H9 (cell line): ENCODE data around the gene RAB11FIP4. TPM values are rescaled to one million over a fixed set of nuclear protein-coding genes. Genes with fewer than 3 reads are reported as not detected.

Experiments used
- DNase-seq: peaks from one replicate; pipeline ENCODE4 v3.0.0-alpha.2; 2017
- H2AFZ ChIP-seq: one replicate; pipeline ENCODE4 v1.6.1; 2013; ENCODE audit warnings: mild to moderate bottlenecking, low read length, control low read depth, moderate library complexity
- H2AK5ac ChIP-seq: 2 replicates; pipeline ENCODE4 v1.6.1; 2013; ENCODE audit warnings: low read length, control low read depth, mixed read lengths; ENCODE audit not compliant: insufficient read length
- H2BK120ac ChIP-seq: one replicate; pipeline ENCODE4 v1.6.1; 2013; ENCODE audit warnings: low read depth, mild to moderate bottlenecking, low read length, control low read depth, inconsistent platforms; ENCODE audit not compliant: poor library complexity, severe bottlenecking
- H2BK12ac ChIP-seq: 2 replicates; pipeline ENCODE4 v1.6.1; 2013; ENCODE audit warnings: low read length, control low read depth, mixed read lengths, low read depth; ENCODE audit not compliant: insufficient read length
- H2BK15ac ChIP-seq: 2 replicates; pipeline ENCODE4 v1.6.1; 2013; ENCODE audit warnings: low read depth, low read length, control low read depth
- H2BK20ac ChIP-seq: one replicate; pipeline ENCODE4 v1.6.1; 2013; ENCODE audit warnings: low read depth, mild to moderate bottlenecking, low read length, control low read depth, inconsistent platforms; ENCODE audit not compliant: poor library complexity, severe bottlenecking
- H2BK5ac ChIP-seq: 2 replicates; pipeline ENCODE4 v1.6.1; 2013; ENCODE audit warnings: low read length, control low read depth, mixed read lengths; ENCODE audit not compliant: insufficient read length
- H3K14ac ChIP-seq: 2 replicates; pipeline ENCODE4 v1.6.1; 2013; ENCODE audit warnings: low read length, control low read depth; ENCODE audit not compliant: insufficient read depth
- H3K18ac ChIP-seq: 2 replicates; pipeline ENCODE4 v1.6.1; 2013; ENCODE audit warnings: low read depth, mild to moderate bottlenecking, mixed read lengths, low read length, control low read depth; ENCODE audit not compliant: insufficient read length
- H3K23ac ChIP-seq: 2 replicates; pipeline ENCODE4 v1.6.1; 2013; ENCODE audit warnings: low read length, control low read depth, mixed read lengths, low read depth; ENCODE audit not compliant: insufficient read length
- H3K23me2 ChIP-seq: 2 replicates; pipeline ENCODE4 v1.6.1; 2013; ENCODE audit warnings: low read depth, mild to moderate bottlenecking, mixed read lengths, low read length, control low read depth; ENCODE audit not compliant: insufficient read length, poor library complexity, severe bottlenecking
- H3K27ac ChIP-seq: 2 replicates; pipeline ENCODE4 v1.5.1; 2013; ENCODE audit warnings: low read length, control low read depth, mixed read lengths, low read depth; ENCODE audit not compliant: insufficient read length
- H3K27me3 ChIP-seq: 2 replicates; pipeline ENCODE4 v1.6.1; 2013; ENCODE audit warnings: low read length, control low read depth, inconsistent platforms; ENCODE audit not compliant: insufficient read depth
- H3K4ac ChIP-seq: 2 replicates; pipeline ENCODE4 v1.6.1; 2013; ENCODE audit warnings: low read depth, mild to moderate bottlenecking, control low read depth, inconsistent platforms, low read length, moderate library complexity
- H3K4me1 ChIP-seq: 2 replicates; pipeline ENCODE4 v1.6.1; 2013; ENCODE audit warnings: low read length, control low read depth, inconsistent platforms; ENCODE audit not compliant: insufficient read depth
- H3K4me2 ChIP-seq: 2 replicates; pipeline ENCODE4 v1.6.1; 2013; ENCODE audit warnings: low read length, control low read depth, mixed read lengths; ENCODE audit not compliant: insufficient read length, insufficient read depth
- H3K56ac ChIP-seq: 2 replicates; pipeline ENCODE4 v1.6.1; 2013; ENCODE audit warnings: low read depth, mild to moderate bottlenecking, mixed read lengths, low read length, control low read depth; ENCODE audit not compliant: insufficient read length
- H3K79me1 ChIP-seq: 2 replicates; pipeline ENCODE4 v1.6.1; 2013; ENCODE audit warnings: low read depth, mild to moderate bottlenecking, moderate library complexity, low read length, control low read depth, inconsistent platforms; ENCODE audit not compliant: insufficient read depth, poor library complexity, severe bottlenecking
- H3K79me2 ChIP-seq: 2 replicates; pipeline ENCODE4 v1.6.1; 2013; ENCODE audit warnings: low read length, control low read depth, inconsistent platforms; ENCODE audit not compliant: insufficient read depth
- H3K9ac ChIP-seq: 2 replicates; pipeline ENCODE4 v1.6.1; 2013; ENCODE audit warnings: low read length, control low read depth, mixed read lengths; ENCODE audit not compliant: insufficient read length; ENCODE audit errors: extremely low read depth
- H3K9me3 ChIP-seq: one replicate; pipeline ENCODE4 v1.6.1; 2013; ENCODE audit warnings: low read depth, low read length, inconsistent platforms; ENCODE audit not compliant: control insufficient read depth
- H3T11ph ChIP-seq: one replicate; pipeline ENCODE4 v1.6.1; 2013; ENCODE audit warnings: mild to moderate bottlenecking, low read length, control low read depth, inconsistent platforms
- H4K20me1 ChIP-seq: one replicate; pipeline ENCODE4 v1.6.1; 2013; ENCODE audit not compliant: control insufficient read depth, insufficient read length, insufficient read depth
- H4K5ac ChIP-seq: 2 replicates; pipeline ENCODE4 v1.6.1; 2013; ENCODE audit warnings: low read depth, mild to moderate bottlenecking, mixed read lengths, low read length, control low read depth; ENCODE audit not compliant: insufficient read length
- H4K8ac ChIP-seq: replicated peaks from 2 replicates; pipeline ENCODE4 v1.6.1; 2013; ENCODE audit warnings: low read length, control low read depth, mixed read lengths, low read depth; ENCODE audit not compliant: insufficient read length
- H4K91ac ChIP-seq: 2 replicates; pipeline ENCODE4 v1.6.1; 2013; ENCODE audit warnings: low read depth, mild to moderate bottlenecking, moderate library complexity, mixed read lengths, low read length, control low read depth; ENCODE audit not compliant: insufficient read length
- H3K27ac Mint-ChIP-seq, 3 experiments: 2 replicates in 2 of 3; 3 replicates in 1 of 3; pipeline ENCODE4 v1.8.0; 2020 to 2021; ENCODE audit warnings: mixed read lengths in 3 of 3, mild to moderate bottlenecking in 1 of 3, moderate library complexity in 1 of 3
- H3K27me3 Mint-ChIP-seq: 2 replicates; pipeline ENCODE4 v1.8.0; 2021; ENCODE audit warnings: low read depth, mild to moderate bottlenecking, moderate library complexity, mixed read lengths
- H3K36me3 Mint-ChIP-seq, 3 experiments: 2 replicates in 2 of 3; 3 replicates in 1 of 3; pipeline ENCODE4 v1.8.0; 2020 to 2021; ENCODE audit warnings: low read depth in 3 of 3, mixed read lengths in 3 of 3; ENCODE audit not compliant: insufficient read depth in 1 of 3
- H3K4me1 Mint-ChIP-seq, 2 experiments: 2 replicates each; pipeline ENCODE4 v1.8.0; 2020; ENCODE audit warnings: mixed read lengths in 2 of 2
- H3K4me3 Mint-ChIP-seq, 2 experiments: 2 replicates in 1 of 2; 3 replicates in 1 of 2; pipeline ENCODE4 v1.8.0; 2020 to 2021; ENCODE audit warnings: mild to moderate bottlenecking in 2 of 2, mixed read lengths in 2 of 2, moderate library complexity in 1 of 2
- H3K9me3 Mint-ChIP-seq, 2 experiments: 2 replicates in 1 of 2; 3 replicates in 1 of 2; pipeline ENCODE4 v1.8.0; 2020; ENCODE audit warnings: mild to moderate bottlenecking in 2 of 2, mixed read lengths in 2 of 2, moderate library complexity in 1 of 2
- CTCF ChIP-seq: fragments of 200-600 bp; sonication (generic); conservative IDR thresholded peaks from 3 replicates; pipeline ENCODE4 v1.8.0; 2021; ENCODE audit warnings: antibody characterized with exemption, mild to moderate bottlenecking
- WGBS: extraction: QIAGEN DNeasy Blood & Tissue Kit; methylation state at CpG from one replicate; pipeline ENCODE4 v1.1.7; 2013; ENCODE audit warnings: missing lambda C conversion rate, low lambda C conversion rate, mixed read lengths; ENCODE audit not compliant: insufficient read length; ENCODE audit errors: extremely low coverage; 5-methylcytosine and 5-hydroxymethylcytosine counted together
- total RNA-seq: library from RNA; stranded (reverse); gene quantifications from 2 replicates; pipeline ENCODE4 v1.2.1, GENCODE V29; 2021

Gene RAB11FIP4
- total RNA-seq, 1 experiment from 2014 or later, result 25.7 TPM

- Mint-ChIP-seq H3K27me3 (no peaks in the 10 kb centered on the region), H3K4me1 (peaks cover 12 to 19% of the 10 kb centered on the region in 2 experiments), H3K27ac (no peak overlapping the region), H3K4me3 (no peak overlapping the region), H3K36me3 (peaks cover 7 to 24% (median 19%) of the 10 kb centered on the region in 3 experiments; a peak in 6 of 7 replicates), H3K9me3 (no peaks in the 10 kb centered on the region)
- no peaks in the 10 kb centered on the region for H3K23me2 ChIP-seq
- WGBS, result no CpG with 5 or more reads among the region's 10 CpGs
- H4K8ac ChIP-seq, result no peak overlapping the region
- no peaks in the 10 kb centered on the region for H3K79me1 ChIP-seq
- H3K4me2 ChIP-seq, result no peak overlapping the region
- no peak overlapping the region for H3K4ac ChIP-seq
- no peak overlapping the region for H2BK12ac ChIP-seq
- no peak overlapping the region for H4K5ac ChIP-seq
- no peak overlapping the region for H2BK5ac ChIP-seq
- DNase-seq, result no peak
- no peak overlapping the region for H2AFZ ChIP-seq
- H3T11ph ChIP-seq, result no peak overlapping the region
- no peaks in the 10 kb centered on the region for H3K9me3 ChIP-seq
- H3K14ac ChIP-seq, result no peak overlapping the region
- TF ChIP-seq CTCF, result no peak
- H3K18ac ChIP-seq, result no peak overlapping the region
- H2BK15ac ChIP-seq, result no peak overlapping the region
- no peak overlapping the region for H3K23ac ChIP-seq
- H4K91ac ChIP-seq, result no peak overlapping the region
- H2BK20ac ChIP-seq, result no peak overlapping the region
- H3K27ac ChIP-seq, result no peak overlapping the region
- H4K20me1 ChIP-seq, result peaks cover 2% of the 10 kb centered on the region
- no peak overlapping the region for H2AK5ac ChIP-seq
- no peak overlapping the region for H3K56ac ChIP-seq
- no peak overlapping the region for H3K9ac ChIP-seq
- H3K27me3 ChIP-seq, result no peaks in the 10 kb centered on the region
- no peak overlapping the region for H2BK120ac ChIP-seq
- H3K4me1 ChIP-seq, result no peaks in the 10 kb centered on the region
- H3K79me2 ChIP-seq, result no peaks in the 10 kb centered on the region
Measured at GRCh38 chr17:31532526-31532925, 141.1 kb downstream of the RAB11FIP4 start.
